GF-D8 (cell line): ENCODE results near the gene CCNQ.

Experiments used
- DNase-seq: peaks from one replicate; lab custom pipeline; 2025; lab: John Stamatoyannopoulos, UW

CCNQ gene

DNA sequence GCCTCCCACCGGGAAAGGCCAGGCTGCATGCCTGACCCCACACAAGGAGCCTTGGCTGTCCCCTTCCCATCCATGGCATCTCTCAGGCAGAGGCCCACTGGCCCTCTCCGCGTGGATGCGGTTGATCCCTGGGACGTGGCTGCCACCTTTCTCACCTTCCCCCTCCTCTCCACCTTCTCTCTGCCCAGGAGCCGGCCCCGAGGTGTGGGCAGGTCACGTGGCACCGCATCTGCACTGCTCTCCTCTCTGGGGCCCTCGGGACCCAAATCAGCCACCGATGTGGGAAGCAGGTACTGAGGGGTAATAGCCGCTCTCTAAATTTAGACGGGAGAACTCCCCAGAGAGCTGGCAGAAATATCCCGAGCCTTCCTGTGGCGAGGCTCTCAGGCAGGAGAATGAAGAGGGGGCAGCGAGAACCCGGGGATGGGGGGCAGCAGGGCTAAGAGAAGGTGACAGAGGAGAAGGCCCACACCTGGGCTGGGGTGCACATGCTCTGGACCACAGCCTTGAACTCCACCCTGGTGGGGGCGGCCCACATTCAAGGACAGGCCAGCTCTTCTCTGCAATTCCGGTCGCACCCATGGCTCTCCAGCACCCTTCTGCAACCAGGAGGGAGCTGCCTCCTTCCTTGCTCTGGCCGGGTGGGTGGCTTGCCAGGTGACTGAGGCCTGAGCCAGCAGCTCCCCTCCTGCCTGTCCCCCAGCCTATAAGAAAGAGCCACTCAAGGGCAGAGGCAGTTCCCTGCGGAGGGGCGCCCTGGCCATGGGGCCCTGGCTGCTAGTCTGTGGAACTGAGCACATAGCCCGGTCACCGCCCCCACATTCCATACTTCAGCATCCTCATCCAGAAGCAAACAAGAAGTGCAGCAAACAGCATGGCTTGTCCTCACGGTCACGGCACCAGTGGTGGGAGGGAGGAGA lies 38.4 kb upstream of the CCNQ start:
- DNase-seq = no peak

- DNase-seq = no peak
Measured at GRCh38 chrX:153636716-153637115, 37.8 kb upstream of the CCNQ start.

DNA sequence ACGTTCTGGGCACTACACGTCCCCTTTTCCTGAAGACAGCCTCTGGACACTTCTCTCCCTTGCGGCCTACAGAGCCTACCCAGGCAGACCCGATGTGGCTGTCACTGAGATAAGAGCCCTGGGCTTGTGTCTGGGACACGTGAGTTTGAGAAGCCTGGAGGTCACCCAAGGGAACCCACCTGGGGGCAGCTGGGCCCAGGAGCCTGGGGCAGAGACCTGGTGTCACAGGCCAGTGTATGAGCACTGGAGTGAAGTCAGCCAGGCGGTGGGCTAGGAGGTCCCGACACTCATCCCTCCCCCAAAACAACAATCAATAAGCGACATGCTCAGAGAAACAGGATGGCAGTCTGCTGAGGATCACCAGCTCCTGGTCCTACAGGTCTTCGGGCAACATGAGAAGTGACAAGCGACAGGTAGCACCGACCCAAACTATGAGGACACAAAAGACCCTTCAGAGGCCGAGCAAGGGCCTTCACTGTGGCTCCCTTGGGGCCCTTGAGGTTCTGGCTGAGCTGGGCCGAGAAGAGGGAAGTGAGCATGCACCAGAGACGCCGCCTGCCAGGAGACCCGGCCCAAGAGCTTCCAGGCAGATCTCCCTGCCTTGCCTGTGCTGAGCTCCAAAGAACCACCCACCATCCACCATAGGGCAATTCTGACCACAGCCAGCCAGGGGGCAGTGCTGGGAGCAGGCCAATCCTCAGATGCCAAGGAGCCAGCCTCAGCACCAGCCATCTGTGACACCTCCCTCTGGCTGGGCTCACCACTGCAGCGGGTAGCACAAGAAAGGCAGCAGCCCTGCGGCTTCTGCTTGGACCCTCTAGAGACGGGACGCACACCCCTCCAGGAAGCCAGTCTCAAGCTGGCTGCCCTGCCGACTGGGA lies 37.1 kb upstream of the CCNQ start:
- DNase-seq = no peak

GRCh38 chrX:153635388-153635787 lies 36.4 kb upstream of the CCNQ start:
- DNase-seq = no peak

DNA sequence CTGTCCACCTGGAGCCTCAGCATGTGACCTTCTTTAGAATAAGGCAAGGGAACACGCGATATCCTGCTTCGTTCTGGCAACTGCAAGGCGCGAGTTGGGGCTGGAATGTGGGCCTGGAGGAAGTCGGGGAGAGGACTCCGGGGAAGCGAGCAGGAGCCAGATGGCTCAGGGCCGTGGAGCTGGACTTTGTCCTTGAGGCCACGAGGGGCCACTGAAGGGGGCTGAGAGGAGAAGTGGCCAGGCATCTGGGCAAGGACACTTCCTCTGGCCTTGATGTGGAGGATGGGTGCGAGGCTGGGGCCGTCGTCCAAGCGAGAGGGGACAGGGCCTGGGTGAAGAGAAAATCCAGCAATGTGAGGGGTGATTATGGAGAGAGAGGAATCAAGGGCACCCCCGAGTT lies 35.9 kb upstream of the CCNQ start:
- no peak for DNase-seq

GRCh38 chrX:153634236-153634635 lies 35.3 kb upstream of the CCNQ start:
- no peak for DNase-seq

- no peak for DNase-seq
Measured at GRCh38 chrX:153633607-153634180, 34.8 kb upstream of the CCNQ start.

DNA sequence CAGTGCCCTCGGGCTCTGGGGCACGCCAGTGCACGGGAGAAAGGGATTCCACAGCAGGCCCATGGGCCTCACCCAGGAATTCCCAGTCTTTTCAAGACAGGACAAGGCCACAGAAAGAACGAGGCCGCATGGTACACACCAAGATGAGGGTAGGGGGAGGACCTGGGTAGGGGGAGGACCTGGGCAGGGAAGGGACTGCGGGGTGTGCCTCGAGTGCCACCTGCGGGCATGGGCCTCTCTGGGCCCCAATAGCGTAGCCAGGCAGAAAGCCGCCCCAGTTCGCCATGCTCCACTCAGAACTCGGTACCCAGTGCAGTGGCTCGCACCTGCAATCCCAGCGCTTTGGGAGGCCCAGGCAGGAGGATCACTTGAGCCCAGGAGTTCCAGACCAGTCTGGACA lies 34.1 kb upstream of the CCNQ start:
- no peak for DNase-seq

DNA sequence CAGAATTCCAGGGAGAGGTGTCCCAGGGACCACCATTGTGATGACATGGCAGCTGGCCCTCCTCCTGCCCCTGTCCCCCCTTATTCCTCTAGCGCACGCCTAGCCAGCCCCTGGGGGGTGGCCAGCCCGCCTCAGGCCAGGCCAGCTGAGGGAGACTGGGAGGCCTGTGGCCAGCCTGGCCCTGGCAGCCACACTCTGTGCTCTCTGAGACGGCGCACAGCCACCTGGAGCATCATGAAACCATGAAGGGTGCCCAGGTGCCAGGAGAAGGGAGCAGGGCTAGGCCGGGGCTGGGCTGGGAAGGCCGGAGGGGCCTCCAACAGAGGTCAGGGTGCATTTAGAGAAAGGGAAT lies 33.6 kb upstream of the CCNQ start:
- no peak for DNase-seq

DNA sequence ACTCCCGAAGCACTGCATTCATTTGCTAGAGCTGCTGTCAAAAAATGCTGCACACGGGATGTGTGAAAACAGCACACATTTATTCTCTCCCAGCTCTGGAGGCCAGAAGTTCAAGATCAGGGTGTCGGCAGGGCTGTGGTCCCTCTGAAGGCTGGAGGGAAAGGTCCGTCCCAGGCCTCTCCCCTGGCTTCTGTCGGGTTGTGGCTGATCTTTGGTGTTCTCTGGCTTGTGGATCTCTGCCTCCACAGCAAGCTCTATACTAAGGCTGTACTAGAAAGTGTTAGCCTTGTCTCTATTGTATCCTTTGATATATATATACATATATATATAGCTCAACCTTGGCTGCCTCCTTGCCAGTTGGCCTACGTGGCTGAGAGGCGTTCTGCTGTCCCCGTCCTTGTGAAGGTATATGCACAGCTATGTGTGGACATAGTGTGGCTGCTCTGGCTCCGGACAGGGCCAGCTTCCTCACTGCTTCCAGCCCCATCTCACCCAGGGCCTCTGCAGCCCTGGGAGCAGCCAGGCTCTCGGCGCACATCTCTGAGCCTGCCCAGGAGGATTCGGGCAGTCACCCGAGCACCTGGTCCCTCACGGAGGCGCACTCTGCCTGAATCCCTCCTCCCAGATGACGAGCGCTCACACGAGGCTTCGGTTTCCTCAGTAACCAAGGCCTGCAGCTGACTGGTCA lies 33.1 kb upstream of the CCNQ start:
- no peak for DNase-seq

GRCh38 chrX:153631346-153631745 lies 32.4 kb upstream of the CCNQ start:
- DNase-seq = no peak

DNA sequence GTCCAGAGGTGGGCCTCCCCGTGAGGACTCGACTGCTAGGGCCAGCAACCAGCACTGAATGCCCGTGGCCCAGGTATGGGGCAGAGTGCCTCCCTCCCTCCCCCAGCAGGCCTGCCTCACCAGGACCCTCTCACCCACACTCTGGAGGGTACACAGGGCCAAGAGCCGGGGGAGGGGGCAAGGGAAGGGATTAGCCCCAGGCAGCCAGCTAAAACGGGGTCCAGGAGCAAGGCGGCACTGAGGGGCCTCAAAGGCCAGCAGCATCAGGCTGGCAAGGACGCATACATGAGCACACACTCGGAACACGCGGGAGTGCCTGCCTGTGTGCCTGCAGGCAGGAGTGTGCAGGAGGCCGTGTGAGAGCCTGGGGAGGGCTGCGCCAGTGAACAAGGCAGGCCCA lies 29.7 kb upstream of the CCNQ start:
- DNase-seq = no peak

GRCh38 chrX:153628129-153628528 lies 29.2 kb upstream of the CCNQ start:
- DNase-seq = no peak

DNA sequence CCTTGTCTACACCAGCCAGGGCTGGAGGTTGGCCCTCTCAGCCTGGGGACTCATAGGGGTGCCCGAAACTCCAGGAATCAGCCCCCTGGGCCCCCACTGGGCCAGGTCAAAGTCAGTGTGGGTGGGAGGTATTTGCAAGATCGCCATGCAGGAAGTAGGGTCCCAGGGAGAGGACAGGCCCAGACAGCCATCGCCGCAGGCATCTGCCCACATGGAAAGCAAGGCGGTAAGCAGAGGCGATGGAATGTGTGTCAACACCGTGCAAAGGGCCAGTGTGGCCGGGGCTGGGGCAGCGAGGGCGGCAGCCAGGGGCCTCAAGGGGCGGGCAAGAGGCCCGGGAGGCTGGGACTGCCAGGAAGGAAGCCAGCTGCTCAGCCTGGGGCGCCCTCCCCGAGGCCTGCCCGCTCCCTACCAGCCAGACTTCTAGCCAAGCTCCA lies 28.8 kb upstream of the CCNQ start:
- DNase-seq = no peak

GRCh38 chrX:153626863-153627674 lies 28.1 kb upstream of the CCNQ start:
- no peak for DNase-seq

- no peak for DNase-seq
Measured at GRCh38 chrX:153626025-153626633, 27.2 kb upstream of the CCNQ start.

GRCh38 chrX:153625271-153626024 lies 26.5 kb upstream of the CCNQ start:
- DNase-seq = no peak

DNA sequence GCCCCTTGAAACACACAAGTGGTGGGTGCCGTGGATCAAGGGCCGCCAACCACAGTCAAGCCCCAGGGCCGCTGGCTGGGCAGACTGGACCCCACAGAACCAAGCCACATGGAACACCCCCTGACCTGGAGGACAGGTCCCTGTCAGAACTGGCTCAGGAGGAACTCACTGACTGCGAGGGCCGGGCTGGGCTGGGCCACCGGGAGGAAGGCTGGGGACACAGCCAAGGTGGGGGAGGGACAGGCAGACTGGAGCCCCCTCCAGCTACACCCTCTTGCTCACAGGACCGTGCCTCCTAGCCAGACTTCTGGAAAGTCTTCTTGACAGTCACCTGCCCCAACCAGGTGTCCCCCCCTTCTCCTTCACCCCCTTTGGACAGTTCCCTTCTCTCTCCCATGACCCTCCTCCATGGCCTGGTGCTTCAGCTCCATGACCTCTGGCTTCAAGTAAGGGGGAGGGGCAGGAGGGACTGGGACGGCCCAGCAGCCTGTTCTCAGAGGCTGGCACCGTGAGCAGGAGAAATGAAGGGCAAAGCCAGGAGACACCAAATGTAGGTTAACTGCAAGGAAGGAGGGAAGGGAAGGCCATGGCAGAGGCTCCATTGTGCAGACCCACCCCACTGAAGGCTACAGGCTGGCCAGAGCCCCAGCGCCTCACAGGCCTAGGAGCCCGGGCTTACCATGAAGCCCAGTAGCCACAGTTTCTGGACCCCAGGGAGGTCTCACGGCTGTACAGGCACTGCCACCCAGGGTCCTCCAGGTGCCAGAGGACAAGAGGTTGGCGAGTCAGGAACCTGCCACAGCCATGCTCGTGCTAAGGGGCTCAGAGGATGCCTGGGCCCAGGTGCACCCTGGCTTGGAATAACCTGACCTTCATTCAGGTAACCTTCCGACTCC lies 25.5 kb upstream of the CCNQ start:
- DNase-seq = no peak
